ENCODE measurements around the gene OST4.

- TF ChIP-seq, protein P1, sequence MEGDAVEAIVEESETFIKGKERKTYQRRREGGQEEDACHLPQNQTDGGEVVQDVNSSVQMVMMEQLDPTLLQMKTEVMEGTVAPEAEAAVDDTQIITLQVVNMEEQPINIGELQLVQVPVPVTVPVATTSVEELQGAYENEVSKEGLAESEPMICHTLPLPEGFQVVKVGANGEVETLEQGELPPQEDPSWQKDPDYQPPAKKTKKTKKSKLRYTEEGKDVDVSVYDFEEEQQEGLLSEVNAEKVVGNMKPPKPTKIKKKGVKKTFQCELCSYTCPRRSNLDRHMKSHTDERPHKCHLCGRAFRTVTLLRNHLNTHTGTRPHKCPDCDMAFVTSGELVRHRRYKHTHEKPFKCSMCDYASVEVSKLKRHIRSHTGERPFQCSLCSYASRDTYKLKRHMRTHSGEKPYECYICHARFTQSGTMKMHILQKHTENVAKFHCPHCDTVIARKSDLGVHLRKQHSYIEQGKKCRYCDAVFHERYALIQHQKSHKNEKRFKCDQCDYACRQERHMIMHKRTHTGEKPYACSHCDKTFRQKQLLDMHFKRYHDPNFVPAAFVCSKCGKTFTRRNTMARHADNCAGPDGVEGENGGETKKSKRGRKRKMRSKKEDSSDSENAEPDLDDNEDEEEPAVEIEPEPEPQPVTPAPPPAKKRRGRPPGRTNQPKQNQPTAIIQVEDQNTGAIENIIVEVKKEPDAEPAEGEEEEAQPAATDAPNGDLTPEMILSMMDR (conservative IDR thresholded peaks at IDR 0.05) = no peak
- no peak for TF ChIP-seq ZFX (IDR thresholded peaks at IDR 0.05)
Measured at GRCh38 chr2:27117995-27118524, 46.6 kb upstream of the OST4 start.

Data from C4-2B (cell line).